ENCODE data around the gene ZNF70. TPM values are rescaled to one million over a fixed set of nuclear protein-coding genes. Genes with fewer than 3 reads are reported as not detected.

Gene ZNF70
- total and polyA plus RNA-seq, 2 experiments from 2014 or later = 2.3 to 5.2 TPM

DNA sequence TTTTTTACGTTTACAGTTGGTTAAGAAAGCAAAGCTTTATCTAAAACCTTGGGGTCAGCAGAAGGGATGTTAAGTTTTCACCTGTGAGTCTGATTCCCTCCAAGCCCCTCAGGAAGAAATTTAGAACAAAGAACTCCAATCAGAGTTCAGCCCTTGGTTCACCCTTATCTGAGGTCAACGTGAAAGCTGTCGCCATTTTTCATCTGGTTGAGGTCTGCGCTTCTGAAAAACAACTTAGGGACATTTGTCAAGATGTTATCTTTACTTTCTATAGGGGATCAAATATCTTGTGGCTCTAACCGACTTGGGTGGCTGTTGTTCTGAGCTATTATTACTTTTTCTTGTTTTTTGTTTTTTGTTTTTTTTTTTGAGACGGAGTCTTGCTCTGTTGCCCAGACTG, 30.1 kb downstream of the ZNF70 start:
- Histone ChIP-seq H3K4me3 (no peak overlapping the region), H3K36me3 (replicated peaks; ENCODE audit: insufficient read depth, low read depth) (no peaks in the 10 kb centered on the region), H3K4me1 (ENCODE audit: insufficient read depth) (peaks cover 6% of the 10 kb centered on the region), H3K27ac (no peak overlapping the region), H3K9me2 (replicated peaks; ENCODE audit: insufficient read depth) (no peaks in the 10 kb centered on the region), H3K4me2 (no peak overlapping the region), H4K20me1 (ENCODE audit: insufficient read depth, poor library complexity, severe bottlenecking) (no peaks in the 10 kb centered on the region), H3K79me2 (peaks cover 12% of the 10 kb centered on the region), H3K9me3 (ENCODE audit: low read depth) (no peaks in the 10 kb centered on the region), H2AFZ (no peak overlapping the region), H3K27me3 (no peaks in the 10 kb centered on the region)
- TF ChIP-seq EZH2phosphoT487 (IDR thresholded peaks at IDR 0.05; ENCODE audit: low read depth, severe bottlenecking, unreplicated experiment) (no peak), EZH2 (IDR thresholded peaks at IDR 0.05; ENCODE audit: borderline replicate concordance) (no peak)
- TF ChIP-seq, protein P1, sequence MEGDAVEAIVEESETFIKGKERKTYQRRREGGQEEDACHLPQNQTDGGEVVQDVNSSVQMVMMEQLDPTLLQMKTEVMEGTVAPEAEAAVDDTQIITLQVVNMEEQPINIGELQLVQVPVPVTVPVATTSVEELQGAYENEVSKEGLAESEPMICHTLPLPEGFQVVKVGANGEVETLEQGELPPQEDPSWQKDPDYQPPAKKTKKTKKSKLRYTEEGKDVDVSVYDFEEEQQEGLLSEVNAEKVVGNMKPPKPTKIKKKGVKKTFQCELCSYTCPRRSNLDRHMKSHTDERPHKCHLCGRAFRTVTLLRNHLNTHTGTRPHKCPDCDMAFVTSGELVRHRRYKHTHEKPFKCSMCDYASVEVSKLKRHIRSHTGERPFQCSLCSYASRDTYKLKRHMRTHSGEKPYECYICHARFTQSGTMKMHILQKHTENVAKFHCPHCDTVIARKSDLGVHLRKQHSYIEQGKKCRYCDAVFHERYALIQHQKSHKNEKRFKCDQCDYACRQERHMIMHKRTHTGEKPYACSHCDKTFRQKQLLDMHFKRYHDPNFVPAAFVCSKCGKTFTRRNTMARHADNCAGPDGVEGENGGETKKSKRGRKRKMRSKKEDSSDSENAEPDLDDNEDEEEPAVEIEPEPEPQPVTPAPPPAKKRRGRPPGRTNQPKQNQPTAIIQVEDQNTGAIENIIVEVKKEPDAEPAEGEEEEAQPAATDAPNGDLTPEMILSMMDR (IDR thresholded peaks at IDR 0.05; ENCODE audit: poor library complexity) = no peak
- no peak for DNase-seq (ENCODE audit: low spot score)
- 68% methylated on average over 6 of the region's 6 CpGs for WGBS (ENCODE audit: low lambda C conversion rate, missing lambda C conversion rate)

DNA sequence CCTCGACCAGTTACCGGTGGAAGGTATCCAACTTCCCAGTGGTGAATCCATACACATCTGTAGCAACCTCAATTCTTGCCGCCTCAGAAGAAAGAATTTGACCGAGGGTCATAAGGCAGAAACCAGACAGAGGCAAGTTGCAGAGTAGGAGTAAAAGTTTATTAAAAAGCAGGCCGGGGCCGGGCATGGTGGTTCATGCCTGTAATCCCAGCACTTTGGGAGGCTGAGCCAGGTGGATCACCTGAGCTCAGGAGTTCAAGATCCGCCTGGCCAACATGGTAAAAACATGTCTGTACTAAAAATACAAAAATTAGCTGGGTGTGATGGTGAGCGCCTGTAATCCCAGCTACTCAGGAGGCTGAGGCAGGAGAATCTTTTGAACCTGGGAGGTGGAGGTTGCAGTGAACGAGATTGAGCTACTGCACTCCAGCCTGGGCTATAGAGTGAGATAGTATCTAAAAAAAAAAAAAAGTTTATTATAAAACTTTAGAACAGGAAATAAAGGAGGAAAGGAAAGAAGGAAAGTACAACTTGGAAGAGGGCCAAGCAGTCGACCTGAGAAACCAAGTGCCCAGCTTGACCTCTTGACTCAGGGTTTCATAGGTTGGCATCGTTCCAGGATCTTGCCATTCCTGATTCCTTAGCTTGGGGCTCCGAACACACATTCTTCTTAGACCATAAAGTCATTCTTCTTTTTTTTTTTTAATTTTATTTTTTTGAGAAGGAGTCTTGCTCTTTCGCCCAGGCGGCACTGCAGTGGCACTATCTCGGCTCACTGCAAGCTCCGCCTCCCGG, 32.3 kb downstream of the ZNF70 start:
- Histone ChIP-seq H3K36me3 (replicated peaks; ENCODE audit: insufficient read depth, low read depth) (no peaks in the 10 kb centered on the region), H3K9me2 (replicated peaks; ENCODE audit: insufficient read depth) (no peaks in the 10 kb centered on the region), H4K20me1 (ENCODE audit: insufficient read depth, poor library complexity, severe bottlenecking) (no peaks in the 10 kb centered on the region), H3K27ac (no peak overlapping the region), H3K4me2 (no peak overlapping the region), H3K27me3 (no peaks in the 10 kb centered on the region), H2AFZ (no peak overlapping the region), H3K9me3 (ENCODE audit: low read depth) (no peaks in the 10 kb centered on the region), H3K4me3 (no peak overlapping the region), H3K79me2 (peaks cover 15% of the 10 kb centered on the region), H3K4me1 (ENCODE audit: insufficient read depth) (peaks cover 7% of the 10 kb centered on the region)
- 92% methylated on average over 17 of the region's 17 CpGs for WGBS (ENCODE audit: low lambda C conversion rate, missing lambda C conversion rate)
- no peak for DNase-seq (ENCODE audit: low spot score)
- TF ChIP-seq EZH2 (IDR thresholded peaks at IDR 0.05; ENCODE audit: borderline replicate concordance) (no peak), EZH2phosphoT487 (IDR thresholded peaks at IDR 0.05; ENCODE audit: low read depth, severe bottlenecking, unreplicated experiment) (no peak)
- TF ChIP-seq, protein P1 (IDR thresholded peaks at IDR 0.05; ENCODE audit: poor library complexity) = no peak

DNA sequence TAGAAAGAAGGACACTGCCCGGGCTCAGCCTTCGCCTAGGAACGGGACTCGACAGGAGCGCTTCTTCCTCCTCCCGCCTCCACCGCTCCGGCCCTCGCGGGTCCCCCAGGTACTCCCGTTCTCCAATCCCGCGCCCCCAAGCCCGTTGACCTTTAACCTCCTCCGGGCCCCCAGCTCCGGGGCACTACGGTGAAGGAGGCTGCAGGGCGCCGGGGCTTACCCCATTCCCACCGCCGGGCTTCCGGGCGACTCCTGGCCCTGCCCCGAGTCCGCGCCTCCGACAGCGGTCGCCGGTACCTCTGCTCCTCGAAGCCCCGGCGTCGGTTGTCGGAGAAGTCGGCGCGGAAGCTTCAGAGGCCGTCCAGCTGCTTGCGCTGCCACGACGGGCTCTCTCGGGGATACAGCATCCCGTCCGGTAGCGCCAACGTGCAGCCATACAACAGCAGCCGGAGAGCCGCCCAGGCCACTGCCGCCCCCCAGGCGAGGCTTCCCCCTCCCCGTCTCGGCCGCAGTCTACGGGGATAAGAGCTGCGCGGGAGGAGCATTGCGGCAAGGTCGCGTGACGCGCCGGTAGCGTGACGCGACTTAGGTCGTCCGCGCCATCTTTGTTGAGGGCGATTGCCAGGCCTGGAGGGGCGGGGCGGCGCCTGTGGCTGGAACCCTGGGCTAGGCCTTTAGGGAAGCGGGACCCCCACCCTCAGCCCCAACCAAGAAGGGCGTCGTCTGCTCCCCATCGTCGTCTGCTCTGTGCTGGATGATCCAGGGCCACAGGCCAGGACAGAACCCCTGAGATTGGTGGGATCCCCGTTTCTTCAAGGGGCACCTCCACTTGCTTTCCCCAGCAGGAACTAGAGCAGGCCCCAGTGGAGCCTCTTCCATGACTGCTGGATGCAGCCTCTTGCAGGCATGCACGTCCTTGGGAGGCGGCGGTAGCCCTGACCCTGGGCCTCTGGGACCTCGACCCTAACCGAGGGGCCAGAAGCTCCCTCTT, 33.8 kb downstream of the ZNF70 start:
- H3K4me2 ChIP-seq = peak overlapping the region; percentile 91
- H3K79me2 ChIP-seq = peaks cover 15% of the 10 kb centered on the region
- no peaks in the 10 kb centered on the region for H4K20me1 ChIP-seq (ENCODE audit: insufficient read depth, poor library complexity, severe bottlenecking)
- H3K9me3 ChIP-seq (ENCODE audit: low read depth) = no peaks in the 10 kb centered on the region
- peaks cover 7% of the 10 kb centered on the region for H3K4me1 ChIP-seq (ENCODE audit: insufficient read depth)
- peak overlapping the region; percentile 96 for H2AFZ ChIP-seq
- DNase-seq (ENCODE audit: low spot score) = peak; percentile 94
- no peaks in the 10 kb centered on the region for H3K9me2 ChIP-seq (replicated peaks; ENCODE audit: insufficient read depth)
- TF ChIP-seq EZH2 (IDR thresholded peaks at IDR 0.05; ENCODE audit: borderline replicate concordance) = no peak
- TF ChIP-seq, protein P1 (IDR thresholded peaks at IDR 0.05; ENCODE audit: poor library complexity) = no peak
- no peak for TF ChIP-seq EZH2phosphoT487 (IDR thresholded peaks at IDR 0.05; ENCODE audit: low read depth, severe bottlenecking, unreplicated experiment)
- H3K27ac ChIP-seq = peak overlapping the region; percentile 75
- H3K36me3 ChIP-seq (replicated peaks; ENCODE audit: insufficient read depth, low read depth) = no peaks in the 10 kb centered on the region
- peak overlapping the region; percentile 54 for H3K4me3 ChIP-seq
- WGBS (ENCODE audit: low lambda C conversion rate, missing lambda C conversion rate) = 9% methylated on average over 64 of the region's 84 CpGs
- no peaks in the 10 kb centered on the region for H3K27me3 ChIP-seq

All from hepatocyte (in vitro differentiated cells).